GM21390 (cell line): ENCODE measurements around the gene MFSD6L.

Experiments
- ATAC-seq: cut with Tn5 transposase; IDR thresholded peaks from one replicate; pipeline ENCODE4 v1.9.1; 2021; ENCODE audit not compliant: unreplicated experiment

Gene MFSD6L

DNA sequence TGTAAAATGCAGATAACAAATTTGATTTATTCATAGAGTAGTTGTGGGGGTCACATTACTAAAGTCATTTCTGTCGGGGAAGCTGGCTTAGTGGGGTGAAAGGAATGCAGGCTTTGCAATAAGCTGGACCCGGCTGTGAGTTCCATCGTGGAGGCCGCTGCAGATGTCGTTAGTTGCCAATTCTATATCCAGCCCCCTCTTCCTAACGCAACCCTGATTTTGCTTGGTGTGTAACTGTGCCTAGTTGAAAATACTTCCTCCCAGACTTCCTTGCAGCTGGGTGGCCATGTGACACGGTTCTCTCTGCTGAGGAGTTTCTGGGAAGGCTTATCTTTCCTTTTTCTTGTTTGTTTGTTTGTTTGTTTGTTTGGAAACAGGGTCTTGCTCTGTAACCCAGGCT lies 4.5 kb downstream of the MFSD6L start:
- no peak for ATAC-seq

- ATAC-seq: no peak
These were observed 5.5 kb downstream of the MFSD6L start for GRCh38 chr17:8793649-8794048.

- ATAC-seq: no peak
These were observed 6.5 kb downstream of the MFSD6L start for GRCh38 chr17:8792646-8793045.

GRCh38 chr17:8791910-8792270 lies 7.3 kb downstream of the MFSD6L start:
- ATAC-seq: no peak

GRCh38 chr17:8791248-8791909 lies 7.8 kb downstream of the MFSD6L start:
- no peak for ATAC-seq

DNA sequence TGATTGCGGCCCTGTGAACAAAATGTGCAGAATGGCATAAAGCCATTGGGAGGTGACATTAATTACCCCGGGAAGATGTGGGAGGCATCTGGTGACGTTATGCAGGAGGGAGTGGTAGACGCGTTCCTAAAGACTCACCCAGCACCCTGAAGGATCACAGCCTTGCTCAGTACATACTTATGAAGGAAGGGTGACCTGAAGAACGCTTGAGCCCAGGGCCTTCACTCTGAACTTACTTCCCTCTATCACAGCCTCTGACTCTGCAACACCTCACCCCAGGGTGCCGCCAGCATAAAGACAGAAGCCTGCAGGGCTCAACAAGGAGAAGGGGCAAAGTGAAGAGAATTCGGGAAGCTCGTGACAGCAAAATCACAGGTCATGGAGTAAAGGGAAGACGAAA lies 9.4 kb downstream of the MFSD6L start:
- ATAC-seq: no peak

DNA sequence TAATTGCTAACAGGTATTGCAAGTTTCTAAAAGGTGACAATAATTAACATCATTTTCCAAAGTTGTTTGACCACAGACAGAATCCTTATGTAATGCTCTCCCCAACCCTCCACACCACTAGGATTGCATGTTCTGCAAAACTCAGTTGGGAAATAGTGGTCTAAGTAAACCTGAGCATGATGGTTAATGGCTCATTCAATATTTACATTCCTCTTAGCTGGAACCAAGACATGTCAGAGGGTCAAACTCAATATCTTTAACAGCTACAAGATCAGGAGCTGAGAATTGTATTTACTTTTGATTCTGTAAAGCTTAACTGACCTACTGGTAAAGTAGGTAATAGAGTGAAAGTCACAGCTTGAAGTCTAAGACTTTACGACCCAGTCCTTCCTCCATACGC lies 10.2 kb downstream of the MFSD6L start:
- ATAC-seq: no peak

DNA sequence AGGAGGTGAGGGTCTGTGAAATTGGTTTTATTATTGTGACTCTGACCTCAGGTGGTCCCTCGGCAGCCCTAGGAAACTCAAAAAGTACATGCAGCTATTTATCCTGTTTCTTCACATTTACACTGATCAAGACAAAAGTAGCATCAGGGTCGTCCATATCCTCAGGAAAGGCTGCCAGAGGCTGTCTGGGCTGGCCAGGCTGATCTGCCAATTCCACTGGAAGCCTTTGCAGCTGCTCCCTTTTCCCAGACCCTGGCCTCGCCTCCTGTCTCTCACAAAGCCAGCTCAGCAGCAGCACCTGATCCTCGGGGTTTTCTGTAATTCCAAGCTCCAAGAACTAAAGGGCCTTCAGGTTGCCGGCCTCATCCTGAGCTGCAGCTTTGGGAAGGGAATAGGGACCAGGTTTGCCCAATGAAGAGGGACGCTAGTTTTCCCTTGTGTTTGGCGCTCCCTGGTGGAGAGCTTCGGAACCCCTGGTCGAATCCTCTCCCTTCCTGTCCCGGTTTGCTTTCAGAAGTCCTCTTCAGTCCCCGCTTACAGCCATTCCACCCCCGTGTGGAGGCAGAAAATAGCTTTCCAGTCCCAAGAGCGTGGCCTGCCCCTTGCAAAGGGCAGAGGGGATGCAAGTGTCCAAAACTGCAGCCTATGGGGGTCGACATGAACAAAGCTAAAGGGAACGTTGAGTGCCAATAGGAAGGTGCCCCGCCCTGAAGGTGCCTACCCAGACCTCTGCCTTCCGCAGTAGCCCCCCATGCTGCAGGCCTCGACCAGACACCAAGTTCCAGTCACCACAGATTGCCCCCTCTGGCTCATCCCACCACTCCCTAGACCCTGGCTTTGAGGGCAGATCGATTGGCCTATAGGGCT lies 13.4 kb downstream of the MFSD6L start:
- ATAC-seq: no peak

DNA sequence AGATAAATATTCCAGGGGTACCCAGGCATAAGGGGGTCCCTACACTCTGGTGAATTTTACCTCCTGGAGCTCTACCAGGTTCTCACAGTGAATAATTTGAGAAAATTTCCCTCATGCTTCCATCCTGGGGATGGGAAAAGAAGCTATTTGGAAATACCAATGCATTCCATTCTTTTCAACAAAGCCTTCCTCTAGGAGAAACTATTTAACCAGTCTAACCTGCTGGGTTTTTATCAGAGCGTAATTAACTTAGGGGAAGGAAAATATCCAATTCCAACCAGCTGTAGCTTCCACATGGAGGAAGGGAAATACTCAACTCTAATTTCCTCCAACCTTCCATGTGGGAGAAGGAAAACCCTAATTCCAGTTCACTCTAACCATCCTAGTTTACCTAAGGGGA lies 17.0 kb downstream of the MFSD6L start:
- no peak for ATAC-seq

- ATAC-seq: no peak
These were observed 17.4 kb downstream of the MFSD6L start for GRCh38 chr17:8781776-8782175.

- ATAC-seq: no peak
These were observed 22.3 kb downstream of the MFSD6L start for GRCh38 chr17:8776881-8777280.

DNA sequence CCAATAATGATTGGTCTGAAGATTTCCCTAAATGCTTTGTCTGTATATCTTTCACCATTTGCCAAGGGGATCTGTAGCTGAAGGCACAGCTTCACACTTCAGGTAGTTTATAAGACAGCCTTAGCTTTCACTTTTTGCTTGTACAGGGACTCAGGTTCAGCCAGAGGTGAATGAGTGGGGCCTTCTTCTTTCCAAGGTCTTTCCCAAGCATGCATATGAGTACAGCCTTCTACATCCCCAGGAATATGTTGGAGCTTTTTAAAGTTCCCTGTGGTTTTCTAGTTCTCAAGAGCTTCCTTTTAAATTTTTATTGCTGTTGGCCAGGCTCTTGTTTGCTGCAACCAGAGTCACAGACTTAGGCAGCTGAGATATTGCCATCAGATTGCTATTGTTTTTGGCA lies 22.9 kb downstream of the MFSD6L start:
- ATAC-seq: no peak

DNA sequence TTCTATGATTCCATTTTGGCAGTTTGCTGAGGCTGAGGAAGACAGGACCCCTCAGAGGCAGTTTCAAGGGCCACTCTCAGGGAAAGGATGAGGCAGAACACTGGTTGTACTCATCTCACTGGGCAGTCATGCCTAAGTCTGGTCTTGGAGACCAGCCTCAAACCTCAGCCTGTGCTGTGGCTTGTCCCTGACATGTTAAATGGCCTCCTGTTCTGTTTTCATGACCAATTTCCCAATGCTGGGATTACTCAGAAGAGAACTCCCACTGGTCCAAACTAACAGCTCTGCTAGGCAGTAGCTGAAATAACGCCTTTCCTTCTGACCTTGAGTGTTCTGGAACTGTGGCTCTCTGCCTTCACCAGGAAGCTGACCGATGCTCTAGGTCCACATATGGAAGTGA lies 32.4 kb downstream of the MFSD6L start:
- ATAC-seq: no peak

- no peak for ATAC-seq
These were observed 37.2 kb downstream of the MFSD6L start for GRCh38 chr17:8762012-8762411.

- no peak for ATAC-seq
These were observed 41.0 kb downstream of the MFSD6L start, which contains the start of gene SPDYE4 for GRCh38 chr17:8758137-8758596. Gene SPDYE4 (minus strand): TSS chr17:8758546. CDS start chr17:8758382, 164 bp downstream.

DNA sequence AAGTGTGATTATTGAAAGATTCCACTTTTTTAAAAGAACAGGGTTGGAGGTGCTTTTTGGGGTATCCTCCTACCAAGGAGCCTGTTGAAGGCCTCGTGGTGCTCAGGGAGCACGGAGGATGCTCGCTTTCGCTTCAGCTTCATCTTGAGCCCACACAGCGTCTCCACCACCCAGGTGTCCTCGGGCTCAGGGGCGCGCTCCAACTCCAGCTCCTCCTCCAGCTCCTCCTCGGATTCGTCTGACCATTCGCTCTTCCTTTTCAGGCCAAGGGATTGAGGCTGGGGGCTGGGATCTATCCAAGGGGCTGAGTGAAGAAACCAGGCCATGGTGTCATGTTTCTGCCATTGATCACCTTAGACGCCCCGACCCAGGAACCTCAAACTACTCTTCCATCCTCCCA lies 42.0 kb downstream of the MFSD6L start:
- no peak for ATAC-seq

DNA sequence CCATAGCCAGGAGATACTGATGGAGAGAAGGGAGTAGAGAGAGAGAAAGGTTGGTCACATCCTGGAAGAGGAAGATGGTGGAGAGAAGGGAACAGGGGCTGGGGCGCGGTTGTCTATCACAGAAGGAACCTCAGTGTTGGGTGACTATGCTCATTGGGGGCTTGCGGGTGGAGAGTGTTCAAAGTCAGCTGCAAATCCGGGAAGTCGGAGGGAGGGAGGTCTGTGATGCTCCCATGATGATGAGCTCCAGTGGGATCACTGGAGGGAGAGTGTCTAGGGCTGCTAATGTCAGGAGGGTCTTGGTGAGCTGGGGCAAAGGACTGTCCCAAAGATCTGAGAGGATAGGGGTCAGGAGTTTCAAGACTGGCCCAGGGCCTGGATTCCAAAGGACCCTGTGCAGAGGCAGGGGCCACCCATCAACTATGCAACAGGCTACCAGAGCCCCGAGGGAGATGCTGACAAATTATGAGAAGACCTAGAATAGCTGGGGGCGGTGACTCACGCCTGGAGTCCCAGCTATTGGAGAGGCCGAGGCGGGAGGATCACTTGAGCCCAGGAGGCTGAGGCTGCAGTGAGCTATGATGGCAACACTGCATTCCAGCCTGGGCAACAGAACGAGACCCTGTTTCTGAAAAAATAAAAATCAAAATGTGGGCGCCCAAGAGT lies 43.4 kb downstream of the MFSD6L start:
- ATAC-seq: no peak

GRCh38 chr17:8754890-8755289 lies 44.3 kb downstream of the MFSD6L start:
- no peak for ATAC-seq

DNA sequence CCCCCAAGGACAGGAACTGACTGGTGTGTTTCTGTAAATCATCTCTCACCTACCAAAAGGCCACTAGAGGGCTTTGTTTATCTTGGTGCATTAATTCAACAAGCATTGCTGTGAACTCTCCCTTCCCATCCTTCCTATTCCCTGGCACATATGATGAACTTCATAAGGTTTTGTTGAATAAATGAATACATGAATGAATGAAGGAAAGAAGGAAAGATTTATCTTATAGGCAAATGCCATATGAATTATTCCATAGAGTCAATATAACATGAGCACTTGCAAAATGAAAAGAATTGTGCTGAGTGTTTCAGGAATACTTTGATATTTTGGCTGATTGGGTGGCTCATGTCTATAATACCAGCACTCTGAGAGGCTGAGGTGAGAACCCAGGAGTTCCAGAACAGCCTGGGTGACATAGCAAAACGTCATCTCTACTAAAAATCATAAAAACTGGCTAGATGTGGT lies 45.2 kb downstream of the MFSD6L start:
- ATAC-seq: no peak

DNA sequence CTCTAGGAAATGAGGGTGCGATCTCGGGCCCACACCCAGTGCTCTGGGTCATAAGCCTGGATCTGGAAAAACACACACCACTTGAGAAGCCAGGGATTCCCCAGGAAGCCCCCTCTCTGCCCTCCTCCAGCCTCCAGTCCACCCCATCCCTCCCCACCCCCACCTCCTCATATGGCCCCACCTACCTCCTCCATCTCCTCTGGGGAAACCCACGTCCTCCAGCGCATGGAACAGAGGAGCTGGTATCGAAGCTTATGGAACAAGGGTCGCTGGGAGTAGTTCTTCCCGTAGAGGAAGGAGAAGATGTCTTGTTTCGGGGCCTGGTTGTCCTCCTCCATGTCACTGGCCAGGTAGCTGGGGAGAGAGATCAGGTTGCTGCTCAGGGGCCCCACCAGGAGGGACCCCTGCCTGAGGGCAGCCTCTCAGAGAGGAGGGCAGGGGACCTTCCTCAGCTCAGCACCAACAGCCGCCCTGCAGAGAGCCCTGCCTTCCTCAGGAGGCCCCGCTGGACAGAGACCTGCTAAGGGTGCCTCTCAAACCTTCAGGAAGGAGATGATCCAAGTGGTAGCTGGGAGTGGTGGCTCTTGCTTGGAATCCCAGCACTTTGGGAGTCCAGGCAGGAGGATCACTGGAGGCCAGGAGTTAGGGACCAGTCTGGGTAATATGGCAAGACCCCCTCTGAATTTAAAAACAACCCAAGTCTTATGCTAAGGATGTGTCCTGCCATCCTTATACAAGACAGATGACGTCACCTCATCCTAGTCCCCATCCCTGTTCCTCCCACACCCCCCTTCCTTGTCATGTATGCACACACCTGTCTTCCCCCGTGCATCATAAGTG lies 45.8 kb downstream of the MFSD6L start:
- no peak for ATAC-seq

GRCh38 chr17:8749616-8750015 lies 49.5 kb downstream of the MFSD6L start:
- no peak for ATAC-seq
